Stimulated activated naive CD8-positive, alpha-beta T cell treated with anti-CD3 and anti-CD28 coated beads, Interleukin-15, Interleukin-2, amounts not matched to agents 100 ng/mL and 50 ng/mL, for 24 hours (primary cell): ENCODE results near the gene PLP1.

Experiments used
- H3K27ac Mint-ChIP-seq: one replicate; pipeline ENCODE4 v1.8.0; 2021; ENCODE audit warnings: mild to moderate bottlenecking, mixed read lengths
- H3K27me3 Mint-ChIP-seq: one replicate; pipeline ENCODE4 v1.8.0; 2021; ENCODE audit warnings: mixed read lengths
- H3K36me3 Mint-ChIP-seq: one replicate; pipeline ENCODE4 v1.8.0; 2021; ENCODE audit warnings: low read depth, mixed read lengths
- H3K4me1 Mint-ChIP-seq: one replicate; pipeline ENCODE4 v1.8.0; 2021; ENCODE audit warnings: low read depth, mixed read lengths
- H3K4me3 Mint-ChIP-seq: one replicate; pipeline ENCODE4 v1.8.0; 2021; ENCODE audit warnings: mild to moderate bottlenecking, mixed read lengths
- H3K9me3 Mint-ChIP-seq: one replicate; pipeline ENCODE4 v1.8.0; 2021; ENCODE audit warnings: mixed read lengths

Gene PLP1

GRCh38 chrX:103830848-103831247 is 54.2 kb downstream of the PLP1 start:
- peaks cover 8% of the 10 kb centered on the region for H3K4me1 Mint-ChIP-seq
- peaks cover 4% of the 10 kb centered on the region for H3K27me3 Mint-ChIP-seq
- H3K36me3 Mint-ChIP-seq = no peaks in the 10 kb centered on the region
- peak overlapping the region; percentile 73 for H3K4me3 Mint-ChIP-seq
- no peaks in the 10 kb centered on the region for H3K9me3 Mint-ChIP-seq
- H3K27ac Mint-ChIP-seq = no peak overlapping the region

- H3K9me3 Mint-ChIP-seq = no peaks in the 10 kb centered on the region
- peaks cover 7% of the 10 kb centered on the region for H3K4me1 Mint-ChIP-seq
- H3K27me3 Mint-ChIP-seq = peaks cover 4% of the 10 kb centered on the region
- H3K36me3 Mint-ChIP-seq = no peaks in the 10 kb centered on the region
- peak overlapping the region; percentile 73 for H3K4me3 Mint-ChIP-seq
- H3K27ac Mint-ChIP-seq = peak overlapping the region; percentile 52
Observed at GRCh38 chrX:103831342-103831802, 54.7 kb downstream of the PLP1 start.

- Mint-ChIP-seq H3K36me3 (no peaks in the 10 kb centered on the region), H3K27ac (peak within 1 kb of the TSS; percentile 80), H3K4me3 (peak within 1 kb of the TSS; percentile 82), H3K9me3 (no peaks in the 10 kb centered on the region), H3K4me1 (peaks cover 7% of the 10 kb centered on the region), H3K27me3 (peaks cover 4% of the 10 kb centered on the region)
Observed at GRCh38 chrX:103831803-103832544, 55.3 kb downstream of the PLP1 start, which contains the start of gene RAB9B. TSS of gene RAB9B (minus strand) at chrX:103832257. CDS start at chrX:103825784, 6,473 bp downstream.

- Mint-ChIP-seq H3K27ac (peak overlapping the region; percentile 71), H3K36me3 (no peaks in the 10 kb centered on the region), H3K27me3 (peaks cover 3% of the 10 kb centered on the region), H3K4me3 (no peak overlapping the region), H3K4me1 (peaks cover 14% of the 10 kb centered on the region), H3K9me3 (no peaks in the 10 kb centered on the region)
Observed at GRCh38 chrX:103839404-103839803, 62.8 kb downstream of the PLP1 start.
